K562 (cell line): ENCODE measurements around the gene HSPA14. TPM values are rescaled to one million over a fixed set of nuclear protein-coding genes. Genes with fewer than 3 reads are reported as not detected.

Experiments used
- ATF4 ChIP-seq: fragments of 450-650 bp; formaldehyde crosslinking; IDR thresholded peaks from 2 replicates; pipeline ENCODE4 v1.4.0; 2022; ENCODE audit warnings: mild to moderate bottlenecking, moderate library complexity
- C11orf30 ChIP-seq: fragments of 450-650 bp; IDR thresholded peaks from 2 replicates; pipeline ENCODE4 v1.6.1; 2016; ENCODE audit warnings: low read depth, mild to moderate bottlenecking
- E2F6 ChIP-seq, 2 experiments: IDR thresholded peaks; 2 replicates each; pipeline ENCODE4 v1.6.1; 2011; ENCODE audit warnings: borderline replicate concordance in 1 of 2, control low read depth in 1 of 2, low read depth in 1 of 2, low read length in 1 of 2, mild to moderate bottlenecking in 1 of 2, mixed read lengths in 1 of 2, moderate library complexity in 1 of 2; ENCODE audit not compliant: insufficient read depth in 1 of 2, insufficient read length in 1 of 2, poor library complexity in 1 of 2, severe bottlenecking in 1 of 2; ENCODE audit errors: extremely low read depth in 1 of 2
- E2F8 ChIP-seq: fragments of 450-650 bp; IDR thresholded peaks from 2 replicates; pipeline ENCODE4 v1.7.1; 2018; ENCODE audit warnings: mild to moderate bottlenecking, low read depth; ENCODE audit not compliant: partially characterized antibody
- FOXJ3 ChIP-seq: sonication (generic); formaldehyde crosslinking; IDR thresholded peaks from 2 replicates; pipeline ENCODE4 v1.4.0; 2020; ENCODE audit warnings: mild to moderate bottlenecking, missing genetic modification reagents
- GATAD2A ChIP-seq: fragments of 450-650 bp; IDR thresholded peaks from 2 replicates; pipeline ENCODE4 v1.6.1; 2017
- HMGN3 ChIP-seq: IDR thresholded peaks from 2 replicates; pipeline ENCODE4 v1.6.1; 2011; ENCODE audit warnings: borderline replicate concordance, low read depth, mild to moderate bottlenecking, mixed read lengths, low read length; ENCODE audit not compliant: insufficient read length; ENCODE audit errors: extremely low read depth
- KAT8 ChIP-seq: fragments of 450-650 bp; IDR thresholded peaks from 2 replicates; pipeline ENCODE4 v1.6.1; 2016; ENCODE audit warnings: low read depth, mild to moderate bottlenecking
- KDM1A ChIP-seq, 2 experiments: fragments of 450-650 bp; IDR thresholded peaks; 2 replicates each; pipeline ENCODE4 v1.6.1; 2016; ENCODE audit warnings: mild to moderate bottlenecking in 2 of 2
- MCM7 ChIP-seq, 2 experiments: fragments of 450-650 bp; IDR thresholded peaks; 2 replicates each; pipeline ENCODE4 v1.6.1; 2016 to 2018
- PHF20 ChIP-seq: fragments of 450-650 bp; IDR thresholded peaks from 2 replicates; pipeline ENCODE4 v1.6.1; 2018; ENCODE audit not compliant: partially characterized antibody
- POLR2H ChIP-seq: IDR thresholded peaks from 2 replicates; pipeline ENCODE4 v1.6.1; 2016; ENCODE audit warnings: missing genetic modification characterization, low read depth, mild to moderate bottlenecking, control low read depth, missing compliant biosample characterization, moderate library complexity
- PRDM10 ChIP-seq: fragments of 450-650 bp; IDR thresholded peaks from 2 replicates; pipeline ENCODE4 v1.6.1; 2018; ENCODE audit not compliant: partially characterized antibody
- RFX5 ChIP-seq: IDR thresholded peaks from 2 replicates; pipeline ENCODE4 v1.6.1; 2011; ENCODE audit warnings: low read depth, mild to moderate bottlenecking, improper control_type of control experiment, low read length
- STAG1 ChIP-seq: sonication (generic); formaldehyde crosslinking; IDR thresholded peaks from 2 replicates; pipeline ENCODE4 v1.5.0; 2020; ENCODE audit warnings: missing genetic modification reagents, borderline replicate concordance
- polyA plus RNA-seq, 8 experiments: library from polyadenylated mRNA; depleted of rRNA in 4 of 8; stranded (reverse) in 5 of 8; unstranded in 3 of 8; fragments of >200 nt; fragmentation: Nextera tagmentation in 2 of 8; fragmentation: Illumina TruSeq in 1 of 8; extraction: Ambion mirVana in 2 of 8; extraction: Trizol in 1 of 8; gene quantifications; 2 replicates each; pipeline versions ENCODE4 v1.2.1 to v1.2.3, GENCODE V29; 2011 to 2014; ENCODE audit warnings: inconsistent platforms in 1 of 8, missing spikeins in 1 of 8
- total RNA-seq, 7 experiments: library from RNA; depleted of rRNA in 6 of 7; stranded (reverse); fragments of >200 nt in 6 of 7; fragmentation: Illumina TruSeq in 2 of 7; extraction: Trizol in 2 of 7; gene quantifications; 2 replicates each; pipeline versions ENCODE4 v1.2.1 to v1.2.3, GENCODE V29; 2011 to 2021; ENCODE audit warnings: low replicate concordance in 1 of 7
- TF ChIP-seq, protein P1 (sequence below): fragments of 250-450 bp; sonication (Bioruptor Pico); IDR thresholded peaks from 2 replicates; pipeline ENCODE4 v1.9.0; 2021; ENCODE audit warnings: mild to moderate bottlenecking, inconsistent platforms

The HSPA14 gene
- total and polyA plus RNA-seq, 9 of the 15 experiments (the other 6 are each of a cell fraction or from before 2014, with no cell fraction given), result 41.9 to 75.0 (median 63.2) TPM

DNA sequence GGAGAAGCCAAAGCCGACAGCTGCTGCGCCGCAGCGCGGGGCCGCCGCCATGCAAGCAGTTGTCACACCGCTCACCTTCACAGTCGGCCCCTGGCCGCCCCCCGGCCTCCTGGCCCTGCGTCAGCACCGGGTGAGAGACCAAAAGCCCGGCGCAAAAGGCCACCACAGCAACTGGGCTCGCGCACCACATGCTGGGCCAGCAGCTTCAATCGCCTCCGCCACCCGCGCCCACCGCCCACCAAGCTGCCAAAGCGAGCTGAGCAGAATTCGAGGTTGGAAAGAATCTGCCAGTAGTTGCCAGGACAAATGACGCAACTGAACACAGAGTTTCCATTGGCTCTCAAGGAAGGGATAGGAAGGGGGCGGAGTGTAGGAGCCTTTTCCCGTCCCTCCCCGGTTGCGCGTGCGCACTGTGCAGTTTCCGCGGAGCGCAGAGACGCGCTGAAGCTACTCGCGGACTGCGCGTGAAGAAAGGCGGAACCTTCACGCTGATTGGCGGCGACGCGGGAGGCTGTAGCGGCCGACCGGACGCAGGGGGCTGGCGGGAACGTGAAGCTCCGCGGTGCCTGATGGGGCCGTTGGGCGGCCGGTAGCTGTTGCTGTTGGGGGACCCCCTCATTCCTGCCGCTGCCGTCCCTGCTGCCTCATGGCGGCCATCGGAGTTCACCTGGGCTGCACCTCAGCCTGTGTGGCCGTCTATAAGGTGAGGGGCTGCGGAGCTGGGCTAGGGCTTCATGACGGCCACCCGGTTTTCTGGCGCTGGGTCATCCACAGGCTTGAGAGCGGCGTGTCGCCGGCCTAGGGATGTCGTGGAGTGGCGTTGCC, at the start of gene HSPA14, which contains the start of the genes CDNF and MSANTD7 (continued):
- peak; percentile 78 for TF ChIP-seq HMGN3
- no peak for TF ChIP-seq KDM1A (IDR thresholded peaks at IDR 0.05)
- TF ChIP-seq PHF20, result peak; percentile 63
- TF ChIP-seq E2F8, result peak; percentile 90
- TF ChIP-seq C11orf30, result peak; percentile 53
- peak; percentile 71 to 89 for TF ChIP-seq E2F6 (IDR thresholded peaks at IDR 0.05; ENCODE audit: borderline replicate concordance in 1 of 2, extremely low read depth in 1 of 2, insufficient read depth in 1 of 2, insufficient read length in 1 of 2, low read depth in 1 of 2, low read length in 1 of 2, poor library complexity in 1 of 2, severe bottlenecking in 1 of 2)
- peak; percentile 73; the same call in 1 of the 2 replicates for TF ChIP-seq ATF4 (CRISPR knock-in tag)
- TF ChIP-seq PRDM10, result peak; percentile 7
- 0 out of 2 replicates have a peak, but pooled peaks have one; percentile 14 for TF ChIP-seq STAG1
- no peak for TF ChIP-seq MCM7 (IDR thresholded peaks at IDR 0.05)
- no peak for TF ChIP-seq FOXJ3
- TF ChIP-seq KAT8, result no peak
- TF ChIP-seq RFX5, result peak; percentile 99
- TF ChIP-seq, protein P1, sequence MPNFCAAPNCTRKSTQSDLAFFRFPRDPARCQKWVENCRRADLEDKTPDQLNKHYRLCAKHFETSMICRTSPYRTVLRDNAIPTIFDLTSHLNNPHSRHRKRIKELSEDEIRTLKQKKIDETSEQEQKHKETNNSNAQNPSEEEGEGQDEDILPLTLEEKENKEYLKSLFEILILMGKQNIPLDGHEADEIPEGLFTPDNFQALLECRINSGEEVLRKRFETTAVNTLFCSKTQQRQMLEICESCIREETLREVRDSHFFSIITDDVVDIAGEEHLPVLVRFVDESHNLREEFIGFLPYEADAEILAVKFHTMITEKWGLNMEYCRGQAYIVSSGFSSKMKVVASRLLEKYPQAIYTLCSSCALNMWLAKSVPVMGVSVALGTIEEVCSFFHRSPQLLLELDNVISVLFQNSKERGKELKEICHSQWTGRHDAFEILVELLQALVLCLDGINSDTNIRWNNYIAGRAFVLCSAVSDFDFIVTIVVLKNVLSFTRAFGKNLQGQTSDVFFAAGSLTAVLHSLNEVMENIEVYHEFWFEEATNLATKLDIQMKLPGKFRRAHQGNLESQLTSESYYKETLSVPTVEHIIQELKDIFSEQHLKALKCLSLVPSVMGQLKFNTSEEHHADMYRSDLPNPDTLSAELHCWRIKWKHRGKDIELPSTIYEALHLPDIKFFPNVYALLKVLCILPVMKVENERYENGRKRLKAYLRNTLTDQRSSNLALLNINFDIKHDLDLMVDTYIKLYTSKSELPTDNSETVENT, result peak; percentile 93
- TF ChIP-seq POLR2H (tag), result peak; percentile 67
- no peak for TF ChIP-seq GATAD2A
